Measurements from ENCODE around the gene CBARP. TPM values are rescaled to one million over a fixed set of nuclear protein-coding genes. Genes with fewer than 3 reads are reported as not detected.

Gene CBARP
- total and polyA plus RNA-seq, 2 of the 4 experiments (the other 2 are of a cell fraction), result 0.18 to 3.9 TPM

GRCh38 chr19:1266916-1267476 lies 29.2 kb upstream of the CBARP start (continued):
- TF ChIP-seq, protein P1, sequence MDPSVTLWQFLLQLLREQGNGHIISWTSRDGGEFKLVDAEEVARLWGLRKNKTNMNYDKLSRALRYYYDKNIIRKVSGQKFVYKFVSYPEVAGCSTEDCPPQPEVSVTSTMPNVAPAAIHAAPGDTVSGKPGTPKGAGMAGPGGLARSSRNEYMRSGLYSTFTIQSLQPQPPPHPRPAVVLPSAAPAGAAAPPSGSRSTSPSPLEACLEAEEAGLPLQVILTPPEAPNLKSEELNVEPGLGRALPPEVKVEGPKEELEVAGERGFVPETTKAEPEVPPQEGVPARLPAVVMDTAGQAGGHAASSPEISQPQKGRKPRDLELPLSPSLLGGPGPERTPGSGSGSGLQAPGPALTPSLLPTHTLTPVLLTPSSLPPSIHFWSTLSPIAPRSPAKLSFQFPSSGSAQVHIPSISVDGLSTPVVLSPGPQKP (IDR thresholded peaks at IDR 0.05; ENCODE audit: borderline replicate concordance, low read depth, low read length), result no peak
- TF ChIP-seq SMC3 (IDR thresholded peaks at IDR 0.05; ENCODE audit: low read depth, low read length), result peak; percentile 65
- TF ChIP-seq RCOR1 (IDR thresholded peaks at IDR 0.05; ENCODE audit: insufficient replicate concordance, low read length), result no peak
- TF ChIP-seq BHLHE40 (IDR thresholded peaks at IDR 0.05; ENCODE audit: low read depth, low read length), result no peak
- peak; percentile 61; the same call in 1 of the 2 replicates for TF ChIP-seq MAZ (IDR thresholded peaks at IDR 0.05; ENCODE audit: borderline replicate concordance, low read depth, low read length)
